HEK293 (cell line): Measurements from ENCODE around the gene CCDC112.

Experiments
- CTCF ChIA-PET: fragments of 350-600 bp; formaldehyde crosslinking; extraction: SDS; loops from one replicate; lab custom pipeline; 2021; ENCODE audit warnings: antibody characterized with exemption; lab: Yijun Ruan, JAX
- POLR2A ChIA-PET: fragments of 300-600 bp; formaldehyde crosslinking; extraction: SDS; loops from one replicate; lab custom pipeline; 2020; ENCODE audit warnings: antibody characterized with exemption, inconsistent platforms; lab: Yijun Ruan, JAX
- H3K27ac ChIP-seq: fragments of 200-500 bp; sonication (Bioruptor generic); 2 replicates; pipeline ENCODE4 v1.5.1; 2014; ENCODE audit warnings: low read depth, low read length, control low read depth, inconsistent platforms; ENCODE audit errors: extremely low read depth
- H3K36me3 ChIP-seq, 2 experiments: fragments of 200-500 bp in 1 of 2; sonication (Bioruptor generic) in 1 of 2; 1 replicate in 1 of 2; 2 replicates in 1 of 2; pipeline ENCODE4 v1.5.1; 2014 to 2017; ENCODE audit warnings: inconsistent platforms in 2 of 2, low read length in 2 of 2; ENCODE audit not compliant: control insufficient read depth in 2 of 2, insufficient read depth in 1 of 2
- H3K4me1 ChIP-seq: fragments of 200-500 bp; sonication (Bioruptor generic); 2 replicates; pipeline ENCODE4 v1.5.1; 2014; ENCODE audit warnings: mild to moderate bottlenecking, low read length, inconsistent platforms; ENCODE audit not compliant: control insufficient read depth, insufficient read depth
- H3K4me3 ChIP-seq: 2 replicates; pipeline ENCODE4 v1.5.1; 2011; ENCODE audit warnings: low read depth, mild to moderate bottlenecking, control low read depth, low read length, moderate library complexity
- H3K9me3 ChIP-seq: fragments of 200-500 bp; sonication (Bioruptor generic); 2 replicates; pipeline ENCODE4 v1.5.1; 2014; ENCODE audit warnings: low read depth, low read length, inconsistent platforms; ENCODE audit not compliant: control insufficient read depth, insufficient read depth
- ZFP69B ChIP-seq: fragments of 450-650 bp; formaldehyde crosslinking; IDR thresholded peaks from 2 replicates; pipeline ENCODE4 v1.5.1; 2016; ENCODE audit warnings: missing biosample characterization, missing genetic modification characterization
- ZNF132 ChIP-seq: fragments of 450-650 bp; formaldehyde crosslinking; IDR thresholded peaks from 2 replicates; pipeline ENCODE4 v1.5.1; 2017; ENCODE audit warnings: missing biosample characterization, missing genetic modification characterization, borderline replicate concordance
- ZNF138 ChIP-seq: fragments of 450-650 bp; formaldehyde crosslinking; IDR thresholded peaks from 2 replicates; pipeline ENCODE4 v1.5.1; 2016; ENCODE audit warnings: missing biosample characterization, missing genetic modification characterization, borderline replicate concordance
- ZNF140 ChIP-seq: fragments of 450-650 bp; formaldehyde crosslinking; IDR thresholded peaks from 2 replicates; pipeline ENCODE4 v1.5.1; 2016; ENCODE audit warnings: missing biosample characterization, missing genetic modification characterization
- ZNF223 ChIP-seq: fragments of 450-650 bp; formaldehyde crosslinking; IDR thresholded peaks from 2 replicates; pipeline ENCODE4 v1.5.1; 2016; ENCODE audit warnings: missing biosample characterization, missing genetic modification characterization
- ZNF335 ChIP-seq: fragments of 450-650 bp; formaldehyde crosslinking; conservative IDR thresholded peaks from 2 replicates; pipeline ENCODE4 v1.5.1; 2016; ENCODE audit warnings: missing biosample characterization, missing genetic modification characterization
- ZNF341 ChIP-seq: fragments of 450-650 bp; formaldehyde crosslinking; IDR thresholded peaks from 2 replicates; pipeline ENCODE4; 2016; ENCODE audit warnings: low read depth, missing biosample characterization, missing genetic modification characterization
- ZNF354C ChIP-seq: fragments of 450-650 bp; formaldehyde crosslinking; IDR thresholded peaks from 2 replicates; pipeline ENCODE4 v1.5.1; 2016; ENCODE audit warnings: missing biosample characterization, missing genetic modification characterization, low read depth, borderline replicate concordance
- ZNF394 ChIP-seq: fragments of 450-650 bp; formaldehyde crosslinking; IDR thresholded peaks from 2 replicates; pipeline ENCODE4 v1.5.1; 2016; ENCODE audit warnings: missing biosample characterization, missing genetic modification characterization, mild to moderate bottlenecking, moderate library complexity, borderline replicate concordance
- ZNF404 ChIP-seq: fragments of 450-650 bp; formaldehyde crosslinking; IDR thresholded peaks from 2 replicates; pipeline ENCODE4 v1.5.1; 2017; ENCODE audit warnings: missing biosample characterization, missing genetic modification characterization
- ZNF514 ChIP-seq: fragments of 450-650 bp; formaldehyde crosslinking; IDR thresholded peaks from 2 replicates; pipeline ENCODE4 v1.5.1; 2016; ENCODE audit warnings: missing biosample characterization, missing genetic modification characterization
- ZNF544 ChIP-seq: fragments of 450-650 bp; formaldehyde crosslinking; IDR thresholded peaks from 2 replicates; pipeline ENCODE4 v1.5.0; 2017; ENCODE audit warnings: missing biosample characterization, missing genetic modification characterization
- ZNF549 ChIP-seq: fragments of 450-650 bp; IDR thresholded peaks from 2 replicates; pipeline ENCODE4 v1.5.1; 2018; ENCODE audit warnings: missing biosample characterization, missing genetic modification characterization, mild to moderate bottlenecking, inconsistent platforms, moderate library complexity
- ZNF558 ChIP-seq: fragments of 450-650 bp; formaldehyde crosslinking; IDR thresholded peaks from 2 replicates; pipeline ENCODE4 v1.5.1; 2016; ENCODE audit warnings: missing biosample characterization, missing genetic modification characterization
- ZNF561 ChIP-seq: fragments of 450-650 bp; IDR thresholded peaks from 2 replicates; pipeline ENCODE4 v1.5.1; 2018; ENCODE audit warnings: missing biosample characterization, missing genetic modification characterization, borderline replicate concordance
- ZNF768 ChIP-seq: fragments of 450-650 bp; formaldehyde crosslinking; IDR thresholded peaks from 2 replicates; pipeline ENCODE4 v1.5.1; 2018; ENCODE audit warnings: missing biosample characterization, mild to moderate bottlenecking, missing genetic modification characterization
- ZNF791 ChIP-seq: fragments of 450-650 bp; formaldehyde crosslinking; IDR thresholded peaks from 2 replicates; pipeline ENCODE4 v1.5.1; 2016; ENCODE audit warnings: missing biosample characterization, missing genetic modification characterization
- ZSCAN16 ChIP-seq: fragments of 450-650 bp; formaldehyde crosslinking; IDR thresholded peaks from 2 replicates; pipeline ENCODE4 v1.5.1; 2016; ENCODE audit warnings: missing biosample characterization, missing genetic modification characterization
- TF ChIP-seq, protein P1 (sequence below): fragments of 450-650 bp; IDR thresholded peaks from 2 replicates; pipeline ENCODE4 v1.5.1; 2018; ENCODE audit warnings: missing biosample characterization, mild to moderate bottlenecking, missing genetic modification characterization
- TF ChIP-seq, protein P2 (sequence below): fragments of 450-650 bp; formaldehyde crosslinking; IDR thresholded peaks from 2 replicates; pipeline ENCODE4 v1.5.1; 2016; ENCODE audit warnings: missing biosample characterization, missing genetic modification characterization
- TF ChIP-seq, protein P3 (sequence below): fragments of 450-650 bp; formaldehyde crosslinking; IDR thresholded peaks from 2 replicates; pipeline ENCODE4 v1.5.1; 2017; ENCODE audit warnings: missing biosample characterization, missing genetic modification characterization
- TF ChIP-seq, protein P4 (sequence below): fragments of 450-650 bp; IDR thresholded peaks from 2 replicates; pipeline ENCODE4 v1.5.1; 2018; ENCODE audit warnings: missing biosample characterization, missing genetic modification characterization
- TF ChIP-seq, protein P5 (sequence below): fragments of 450-650 bp; formaldehyde crosslinking; IDR thresholded peaks from 2 replicates; pipeline ENCODE4 v1.5.1; 2016; ENCODE audit warnings: missing biosample characterization, missing genetic modification characterization

Gene CCDC112

DNA sequence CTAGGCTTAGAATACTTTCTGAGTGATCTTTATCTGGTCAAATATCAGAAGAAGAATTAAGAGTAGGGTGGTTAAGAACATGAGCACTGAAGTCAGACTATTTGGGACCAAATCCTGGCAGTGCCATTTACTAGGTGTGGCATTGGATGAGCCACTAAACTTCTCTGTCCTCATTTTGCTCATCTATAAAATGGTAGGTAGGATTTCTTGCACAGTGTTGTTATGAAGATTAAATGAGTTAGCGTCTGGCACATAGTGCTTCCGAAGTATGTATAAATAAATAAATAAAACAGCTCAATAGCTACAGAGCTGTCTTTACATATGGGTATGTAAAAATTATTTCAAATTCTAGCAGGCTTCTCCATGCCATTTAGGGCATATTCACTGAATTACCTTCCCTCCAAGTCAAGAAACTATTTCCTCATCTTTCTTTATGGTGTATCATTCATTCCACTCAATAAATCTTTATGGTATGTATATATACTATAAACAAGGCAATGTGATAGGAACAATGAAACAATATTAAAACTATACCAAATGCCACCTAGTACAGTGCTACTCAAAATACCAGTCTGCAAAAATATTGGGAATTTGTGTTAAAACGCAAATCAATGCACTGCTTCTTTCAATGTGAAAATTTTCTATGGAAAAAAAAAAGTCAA lies 24.0 kb downstream of the CCDC112 start:
- ChIA-PET CTCF (no interaction called here), POLR2A (no interaction called here)
- no peaks in the 10 kb centered on the region for H3K4me1 ChIP-seq
- TF ChIP-seq ZNF341 (tag by site-specific recombination) (no peak), ZSCAN16 (tag by site-specific recombination) (no peak), ZNF768 (no peak), ZNF223 (tag by site-specific recombination) (no peak), ZNF132 (tag by site-specific recombination) (no peak), ZNF791 (tag by site-specific recombination) (no peak)
- TF ChIP-seq, protein P1, sequence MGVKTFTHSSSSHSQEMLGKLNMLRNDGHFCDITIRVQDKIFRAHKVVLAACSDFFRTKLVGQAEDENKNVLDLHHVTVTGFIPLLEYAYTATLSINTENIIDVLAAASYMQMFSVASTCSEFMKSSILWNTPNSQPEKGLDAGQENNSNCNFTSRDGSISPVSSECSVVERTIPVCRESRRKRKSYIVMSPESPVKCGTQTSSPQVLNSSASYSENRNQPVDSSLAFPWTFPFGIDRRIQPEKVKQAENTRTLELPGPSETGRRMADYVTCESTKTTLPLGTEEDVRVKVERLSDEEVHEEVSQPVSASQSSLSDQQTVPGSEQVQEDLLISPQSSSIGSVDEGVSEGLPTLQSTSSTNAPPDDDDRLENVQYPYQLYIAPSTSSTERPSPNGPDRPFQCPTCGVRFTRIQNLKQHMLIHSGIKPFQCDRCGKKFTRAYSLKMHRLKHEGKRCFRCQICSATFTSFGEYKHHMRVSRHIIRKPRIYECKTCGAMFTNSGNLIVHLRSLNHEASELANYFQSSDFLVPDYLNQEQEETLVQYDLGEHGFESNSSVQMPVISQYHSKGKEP, result no peak
- TF ChIP-seq, protein P2, sequence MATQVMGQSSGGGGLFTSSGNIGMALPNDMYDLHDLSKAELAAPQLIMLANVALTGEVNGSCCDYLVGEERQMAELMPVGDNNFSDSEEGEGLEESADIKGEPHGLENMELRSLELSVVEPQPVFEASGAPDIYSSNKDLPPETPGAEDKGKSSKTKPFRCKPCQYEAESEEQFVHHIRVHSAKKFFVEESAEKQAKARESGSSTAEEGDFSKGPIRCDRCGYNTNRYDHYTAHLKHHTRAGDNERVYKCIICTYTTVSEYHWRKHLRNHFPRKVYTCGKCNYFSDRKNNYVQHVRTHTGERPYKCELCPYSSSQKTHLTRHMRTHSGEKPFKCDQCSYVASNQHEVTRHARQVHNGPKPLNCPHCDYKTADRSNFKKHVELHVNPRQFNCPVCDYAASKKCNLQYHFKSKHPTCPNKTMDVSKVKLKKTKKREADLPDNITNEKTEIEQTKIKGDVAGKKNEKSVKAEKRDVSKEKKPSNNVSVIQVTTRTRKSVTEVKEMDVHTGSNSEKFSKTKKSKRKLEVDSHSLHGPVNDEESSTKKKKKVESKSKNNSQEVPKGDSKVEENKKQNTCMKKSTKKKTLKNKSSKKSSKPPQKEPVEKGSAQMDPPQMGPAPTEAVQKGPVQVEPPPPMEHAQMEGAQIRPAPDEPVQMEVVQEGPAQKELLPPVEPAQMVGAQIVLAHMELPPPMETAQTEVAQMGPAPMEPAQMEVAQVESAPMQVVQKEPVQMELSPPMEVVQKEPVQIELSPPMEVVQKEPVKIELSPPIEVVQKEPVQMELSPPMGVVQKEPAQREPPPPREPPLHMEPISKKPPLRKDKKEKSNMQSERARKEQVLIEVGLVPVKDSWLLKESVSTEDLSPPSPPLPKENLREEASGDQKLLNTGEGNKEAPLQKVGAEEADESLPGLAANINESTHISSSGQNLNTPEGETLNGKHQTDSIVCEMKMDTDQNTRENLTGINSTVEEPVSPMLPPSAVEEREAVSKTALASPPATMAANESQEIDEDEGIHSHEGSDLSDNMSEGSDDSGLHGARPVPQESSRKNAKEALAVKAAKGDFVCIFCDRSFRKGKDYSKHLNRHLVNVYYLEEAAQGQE (tag by site-specific recombination), result no peak
- no peak overlapping the region for H3K27ac ChIP-seq
- no peaks in the 10 kb centered on the region for H3K9me3 ChIP-seq
- H3K36me3 ChIP-seq, result peaks cover 28 to 34% of the 10 kb centered on the region in 2 experiments
- no peak overlapping the region for H3K4me3 ChIP-seq

DNA sequence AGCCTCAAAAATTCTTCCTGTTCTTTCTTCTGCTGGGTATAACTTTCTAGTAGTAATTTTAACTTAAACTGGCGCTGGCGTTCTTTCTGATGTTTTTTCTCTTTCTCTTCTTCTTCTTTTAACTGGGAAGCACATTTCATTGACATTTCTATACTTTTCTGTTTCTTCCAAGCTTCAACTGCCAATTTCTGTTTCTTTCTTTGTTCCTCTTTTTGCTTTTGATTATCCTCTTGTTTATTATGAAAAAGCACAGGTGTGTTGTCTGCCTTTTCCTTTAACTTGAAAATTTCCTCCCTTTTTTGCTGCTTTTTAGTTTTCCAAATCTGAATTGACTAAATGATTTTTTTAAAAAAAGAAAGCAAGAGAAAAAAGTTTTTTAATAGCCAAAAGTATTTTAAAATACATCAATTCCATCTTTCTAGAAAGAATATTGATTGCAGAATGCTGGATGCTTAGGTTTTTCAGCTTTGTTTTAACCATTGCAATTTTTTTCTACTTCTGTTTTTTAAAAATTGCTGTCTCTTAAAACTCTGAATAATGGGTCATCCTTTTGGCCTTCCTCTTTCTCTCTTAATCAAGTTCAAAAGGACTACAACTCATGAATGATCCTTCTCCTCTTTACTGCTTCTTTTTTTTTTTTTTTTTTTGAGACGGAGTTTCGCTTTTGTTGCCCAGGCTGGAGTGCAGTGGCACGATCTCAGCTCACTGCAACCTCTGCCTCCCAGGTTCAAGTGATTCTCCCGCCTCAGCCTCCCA lies 25.0 kb downstream of the CCDC112 start:
- ChIA-PET POLR2A (no interaction called here), CTCF (no interaction called here)
- Histone ChIP-seq H3K27ac (no peak overlapping the region), H3K4me1 (no peaks in the 10 kb centered on the region), H3K4me3 (no peak overlapping the region), H3K36me3 (peaks cover 28 to 38% of the 10 kb centered on the region in 2 experiments), H3K9me3 (no peaks in the 10 kb centered on the region)
- TF ChIP-seq ZNF140 (tag by site-specific recombination), result no peak
- TF ChIP-seq, protein P3, sequence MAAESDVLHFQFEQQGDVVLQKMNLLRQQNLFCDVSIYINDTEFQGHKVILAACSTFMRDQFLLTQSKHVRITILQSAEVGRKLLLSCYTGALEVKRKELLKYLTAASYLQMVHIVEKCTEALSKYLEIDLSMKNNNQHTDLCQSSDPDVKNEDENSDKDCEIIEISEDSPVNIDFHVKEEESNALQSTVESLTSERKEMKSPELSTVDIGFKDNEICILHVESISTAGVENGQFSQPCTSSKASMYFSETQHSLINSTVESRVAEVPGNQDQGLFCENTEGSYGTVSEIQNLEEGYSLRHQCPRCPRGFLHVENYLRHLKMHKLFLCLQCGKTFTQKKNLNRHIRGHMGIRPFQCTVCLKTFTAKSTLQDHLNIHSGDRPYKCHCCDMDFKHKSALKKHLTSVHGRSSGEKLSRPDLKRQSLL, result no peak
- TF ChIP-seq ZNF354C, result no peak
- no peak for TF ChIP-seq ZNF394
- TF ChIP-seq, protein P4, sequence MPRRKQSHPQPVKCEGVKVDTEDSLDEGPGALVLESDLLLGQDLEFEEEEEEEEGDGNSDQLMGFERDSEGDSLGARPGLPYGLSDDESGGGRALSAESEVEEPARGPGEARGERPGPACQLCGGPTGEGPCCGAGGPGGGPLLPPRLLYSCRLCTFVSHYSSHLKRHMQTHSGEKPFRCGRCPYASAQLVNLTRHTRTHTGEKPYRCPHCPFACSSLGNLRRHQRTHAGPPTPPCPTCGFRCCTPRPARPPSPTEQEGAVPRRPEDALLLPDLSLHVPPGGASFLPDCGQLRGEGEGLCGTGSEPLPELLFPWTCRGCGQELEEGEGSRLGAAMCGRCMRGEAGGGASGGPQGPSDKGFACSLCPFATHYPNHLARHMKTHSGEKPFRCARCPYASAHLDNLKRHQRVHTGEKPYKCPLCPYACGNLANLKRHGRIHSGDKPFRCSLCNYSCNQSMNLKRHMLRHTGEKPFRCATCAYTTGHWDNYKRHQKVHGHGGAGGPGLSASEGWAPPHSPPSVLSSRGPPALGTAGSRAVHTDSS (tag by site-specific recombination), result no peak
- no peak for TF ChIP-seq ZNF544 (tag by site-specific recombination)
- no peak for TF ChIP-seq ZNF404 (tag by site-specific recombination)
- no peak for TF ChIP-seq ZNF549 (tag by site-specific recombination)
- no peak for TF ChIP-seq ZFP69B
- TF ChIP-seq ZNF138, result no peak
- no peak for TF ChIP-seq ZNF335 (tag by site-specific recombination)
- no peak for TF ChIP-seq ZNF514 (tag by site-specific recombination)
- TF ChIP-seq, protein P5, sequence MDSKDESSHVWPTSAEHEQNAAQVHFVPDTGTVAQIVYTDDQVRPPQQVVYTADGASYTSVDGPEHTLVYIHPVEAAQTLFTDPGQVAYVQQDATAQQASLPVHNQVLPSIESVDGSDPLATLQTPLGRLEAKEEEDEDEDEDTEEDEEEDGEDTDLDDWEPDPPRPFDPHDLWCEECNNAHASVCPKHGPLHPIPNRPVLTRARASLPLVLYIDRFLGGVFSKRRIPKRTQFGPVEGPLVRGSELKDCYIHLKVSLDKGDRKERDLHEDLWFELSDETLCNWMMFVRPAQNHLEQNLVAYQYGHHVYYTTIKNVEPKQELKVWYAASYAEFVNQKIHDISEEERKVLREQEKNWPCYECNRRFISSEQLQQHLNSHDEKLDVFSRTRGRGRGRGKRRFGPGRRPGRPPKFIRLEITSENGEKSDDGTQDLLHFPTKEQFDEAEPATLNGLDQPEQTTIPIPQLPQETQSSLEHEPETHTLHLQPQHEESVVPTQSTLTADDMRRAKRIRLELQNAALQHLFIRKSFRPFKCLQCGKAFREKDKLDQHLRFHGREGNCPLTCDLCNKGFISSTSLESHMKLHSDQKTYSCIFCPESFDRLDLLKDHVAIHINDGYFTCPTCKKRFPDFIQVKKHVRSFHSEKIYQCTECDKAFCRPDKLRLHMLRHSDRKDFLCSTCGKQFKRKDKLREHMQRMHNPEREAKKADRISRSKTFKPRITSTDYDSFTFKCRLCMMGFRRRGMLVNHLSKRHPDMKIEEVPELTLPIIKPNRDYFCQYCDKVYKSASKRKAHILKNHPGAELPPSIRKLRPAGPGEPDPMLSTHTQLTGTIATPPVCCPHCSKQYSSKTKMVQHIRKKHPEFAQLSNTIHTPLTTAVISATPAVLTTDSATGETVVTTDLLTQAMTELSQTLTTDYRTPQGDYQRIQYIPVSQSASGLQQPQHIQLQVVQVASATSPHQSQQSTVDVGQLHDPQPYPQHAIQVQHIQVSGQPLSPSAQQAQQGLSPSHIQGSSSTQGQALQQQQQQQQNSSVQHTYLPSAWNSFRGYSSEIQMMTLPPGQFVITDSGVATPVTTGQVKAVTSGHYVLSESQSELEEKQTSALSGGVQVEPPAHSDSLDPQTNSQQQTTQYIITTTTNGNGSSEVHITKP, result no peak
- no peak for TF ChIP-seq ZNF561 (tag by site-specific recombination)
- TF ChIP-seq ZNF558, result no peak
